Raji (cell line): ENCODE data around the gene RP9.

ENCODE experiments used
- POLR2A ChIP-seq: IDR thresholded peaks from 2 replicates; pipeline ENCODE4 v1.6.1; 2011; ENCODE audit warnings: low read depth, low read length, control low read depth; ENCODE audit not compliant: insufficient read depth

The RP9 gene

DNA sequence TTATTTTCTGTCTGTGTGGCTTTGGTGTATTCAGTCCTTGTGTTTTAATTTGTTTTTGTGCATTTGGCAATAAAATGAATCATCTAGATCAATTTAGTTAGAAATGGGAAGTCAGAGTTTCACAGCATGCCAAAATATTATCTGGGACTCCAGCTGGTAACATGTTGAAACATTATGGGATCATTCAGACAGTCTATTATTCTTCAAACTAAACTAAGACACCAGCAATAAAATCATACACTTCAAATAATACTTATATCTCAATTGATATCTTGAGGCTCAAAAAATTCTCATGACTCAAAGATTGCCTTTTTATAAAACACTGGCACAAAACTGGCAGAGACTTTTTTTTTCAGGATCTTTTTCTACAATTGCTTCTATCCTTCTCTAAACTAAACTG is 5.8 kb upstream of the RP9 start:
- no peak for TF ChIP-seq POLR2A

DNA sequence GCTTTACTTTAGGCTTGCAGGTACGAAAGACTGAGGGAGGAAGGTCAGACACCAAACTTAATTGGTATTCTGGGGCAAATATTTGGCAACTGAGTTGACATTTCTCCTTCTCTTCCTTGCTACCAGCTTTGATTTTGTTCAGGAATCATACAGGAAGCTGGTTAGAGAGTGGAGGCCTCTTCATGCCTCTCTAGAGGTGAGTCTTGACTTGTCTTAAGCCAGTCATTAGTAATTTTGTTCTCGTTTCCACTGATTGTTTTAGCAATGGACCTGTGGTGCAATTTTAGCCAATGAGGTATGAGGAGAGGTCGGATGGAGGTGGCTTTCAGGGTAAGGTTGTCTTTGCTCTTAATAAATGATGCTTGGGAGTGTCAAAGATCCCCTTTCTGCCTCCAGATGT is 2.4 kb upstream of the RP9 start:
- TF ChIP-seq POLR2A, result no peak

GRCh38 chr7:33109758-33110238 is 594 bp upstream of the RP9 start:
- TF ChIP-seq POLR2A, result no peak

DNA sequence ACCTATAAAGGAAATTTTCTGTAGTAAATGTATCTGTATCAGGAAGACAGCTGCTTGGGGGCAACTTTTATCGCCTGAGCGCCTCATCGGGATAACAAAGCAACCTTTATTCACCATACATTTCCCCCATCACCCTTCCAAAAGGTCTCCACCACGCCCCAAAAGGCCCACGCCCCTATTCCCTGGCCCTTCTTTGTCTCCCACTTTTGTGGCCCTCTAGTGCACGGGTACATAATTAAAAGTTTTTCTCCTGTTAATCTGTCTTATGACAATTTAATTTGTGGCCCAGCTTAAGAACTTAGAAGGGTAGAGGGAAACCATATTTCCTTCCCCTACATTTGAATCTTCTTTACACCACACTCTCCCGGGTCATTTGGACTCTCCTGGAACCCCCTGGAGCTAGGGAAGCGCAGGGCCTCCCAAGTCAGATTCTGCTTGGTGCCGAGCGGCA is 625 bp downstream of the RP9 start:
- no peak for TF ChIP-seq POLR2A

GRCh38 chr7:33107136-33108066 is 1.8 kb downstream of the RP9 start:
- TF ChIP-seq POLR2A, result no peak

DNA sequence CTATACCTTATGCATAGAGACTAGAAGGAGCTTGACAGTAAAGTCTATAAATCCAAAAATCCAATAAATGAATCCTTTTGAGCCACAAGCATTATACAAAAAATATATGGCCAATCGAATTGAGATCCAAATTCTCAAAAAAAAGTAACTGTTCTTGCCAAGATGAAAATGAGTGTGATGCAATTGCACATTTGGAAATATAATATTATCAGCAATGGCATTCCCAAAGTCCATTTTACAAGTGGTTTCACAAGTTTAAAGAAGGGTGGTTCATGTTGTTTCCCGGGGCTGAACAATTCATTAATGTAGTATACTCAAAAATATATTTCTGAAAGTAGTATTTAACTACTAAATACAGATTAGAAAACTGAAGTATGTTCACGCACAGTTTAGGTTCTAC is 7.3 kb downstream of the RP9 start:
- no peak for TF ChIP-seq POLR2A

GRCh38 chr7:33100770-33101169 is 8.4 kb downstream of the RP9 start:
- no peak for TF ChIP-seq POLR2A

- no peak for TF ChIP-seq POLR2A
Observed at GRCh38 chr7:33099154-33099940, 9.9 kb downstream of the RP9 start.

- TF ChIP-seq POLR2A, result no peak
Observed at GRCh38 chr7:33093266-33093665, 15.9 kb downstream of the RP9 start.

GRCh38 chr7:33091641-33092191 is 17.5 kb downstream of the RP9 start:
- TF ChIP-seq POLR2A, result no peak

DNA sequence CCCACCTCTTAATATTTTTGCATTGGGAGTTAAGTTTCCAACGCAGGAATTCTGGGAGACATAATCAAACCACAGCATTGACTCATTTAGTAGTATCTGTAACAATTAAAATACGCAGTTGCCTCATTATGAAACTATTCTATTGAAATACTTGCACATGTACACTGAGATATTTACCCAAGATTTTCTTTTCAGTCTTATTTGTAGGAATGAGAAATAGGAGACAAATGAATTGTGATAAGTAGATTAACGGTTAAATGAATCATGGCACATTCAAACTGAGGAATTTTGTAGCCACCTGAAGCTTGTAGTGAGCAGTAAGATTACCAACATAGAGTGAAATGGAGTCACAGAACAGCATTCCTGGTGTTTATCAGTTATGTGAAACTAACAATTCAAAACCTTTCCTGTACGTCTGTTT is 18.1 kb downstream of the RP9 start:
- TF ChIP-seq POLR2A, result no peak

GRCh38 chr7:33089142-33089541 is 20.1 kb downstream of the RP9 start:
- TF ChIP-seq POLR2A, result no peak

DNA sequence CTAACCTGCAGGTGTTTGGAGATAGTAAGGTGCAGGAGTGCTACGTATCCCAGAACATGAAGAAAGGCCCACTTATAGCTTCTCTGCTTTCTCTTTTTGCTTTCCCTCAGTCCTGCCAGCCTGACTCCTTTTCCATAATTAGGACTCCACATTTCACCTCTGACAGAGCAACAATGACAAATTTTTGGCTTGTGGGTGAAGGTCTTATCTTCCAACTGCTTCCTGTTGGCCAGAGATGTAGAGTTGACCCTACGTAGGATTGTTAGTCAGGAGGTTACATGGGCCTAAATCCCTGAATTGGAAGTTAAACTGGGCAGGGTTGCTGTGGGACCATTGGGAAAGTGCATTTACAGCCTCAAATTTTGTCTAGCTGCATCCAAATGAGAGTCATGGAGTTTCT is 21.3 kb downstream of the RP9 start:
- no peak for TF ChIP-seq POLR2A

GRCh38 chr7:33087356-33087755 is 21.8 kb downstream of the RP9 start:
- TF ChIP-seq POLR2A, result no peak

DNA sequence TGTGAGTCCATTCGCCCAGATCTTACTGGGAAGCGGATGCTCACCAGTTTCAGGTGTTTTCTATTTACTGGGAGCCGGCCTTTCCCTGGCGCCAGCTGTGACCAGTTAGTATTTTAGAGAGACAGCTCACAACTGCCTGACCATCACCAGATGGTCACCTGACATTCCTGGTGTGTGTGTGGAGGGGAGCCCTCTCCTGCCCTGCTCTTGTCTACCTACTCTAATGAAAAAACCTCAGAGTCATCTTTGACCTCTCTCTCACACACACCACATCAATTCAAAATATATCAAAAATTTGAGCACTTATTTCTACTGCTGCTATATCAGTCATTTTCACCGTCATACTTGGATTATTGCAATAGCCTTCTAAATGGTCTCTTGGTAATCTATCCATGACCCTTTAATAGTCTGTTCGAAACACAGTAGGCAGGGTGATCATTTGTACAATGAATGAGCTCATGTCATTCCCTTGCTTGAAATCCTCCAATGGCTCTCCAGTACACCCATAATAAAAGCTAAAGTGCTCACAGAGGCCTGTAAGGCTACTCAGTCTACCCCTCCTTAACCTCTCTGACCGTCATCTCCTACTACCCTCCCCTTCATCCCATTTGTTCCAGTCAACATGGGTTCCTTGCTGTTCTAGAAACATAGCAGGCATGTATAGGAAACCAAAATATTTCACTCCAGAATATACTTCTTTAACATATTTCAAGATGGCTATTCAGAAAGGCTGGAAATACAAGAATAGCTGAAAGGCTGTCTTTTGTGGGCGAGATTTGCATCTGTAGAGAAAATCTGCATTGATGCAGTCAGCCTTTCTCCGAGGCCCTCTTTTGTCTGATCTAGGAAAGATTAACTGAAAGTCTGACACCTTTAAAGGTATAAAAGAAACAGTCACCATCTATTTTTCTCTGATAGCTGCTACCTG is 29.2 kb downstream of the RP9 start:
- TF ChIP-seq POLR2A, result no peak

- no peak for TF ChIP-seq POLR2A
Observed at GRCh38 chr7:33079096-33079495, 30.1 kb downstream of the RP9 start.
